NT2/D1 (cell line): ENCODE measurements around the gene NMS.

Experiments
- YY1 ChIP-seq: IDR thresholded peaks from 2 replicates; pipeline ENCODE4 v1.6.1; 2011; ENCODE audit not compliant: insufficient read length, insufficient read depth
- ZNF274 ChIP-seq: IDR thresholded peaks from 2 replicates; pipeline ENCODE4 v1.6.1; 2011; ENCODE audit warnings: mild to moderate bottlenecking, low read depth, low read length

- TF ChIP-seq YY1: no peak
- no peak for TF ChIP-seq ZNF274
Measured at GRCh38 chr2:100524331-100524730, 54.0 kb downstream of the NMS start.
